Right lobe of liver (tissue), 4 donors: ENCODE results near the gene GOLGB1.

Source experiments
- POLR2A ChIP-seq: fragments of 450-650 bp; IDR thresholded peaks from one replicate; pipeline ENCODE4 v1.6.1; 2017; ENCODE audit warnings: antibody characterized with exemption, mild to moderate bottlenecking
- TF ChIP-seq, protein P1 (sequence below), 4 donors: fragments of 200-600 bp in 3 of 4; fragments of 450-650 bp in 1 of 4; IDR thresholded peaks; one replicate each; pipeline versions ENCODE4 v1.5.1 to v1.8.0; 2016 to 2022; ENCODE audit warnings: antibody characterized with exemption in 4 of 4, mild to moderate bottlenecking in 2 of 4
- donor health status: DM: no; HTN: no; CAD: no.
- donor health status: DM: no; HTN: no; CAD: no.
- donor health status: DM: no; HTN: yes; CAD: no.

DNA sequence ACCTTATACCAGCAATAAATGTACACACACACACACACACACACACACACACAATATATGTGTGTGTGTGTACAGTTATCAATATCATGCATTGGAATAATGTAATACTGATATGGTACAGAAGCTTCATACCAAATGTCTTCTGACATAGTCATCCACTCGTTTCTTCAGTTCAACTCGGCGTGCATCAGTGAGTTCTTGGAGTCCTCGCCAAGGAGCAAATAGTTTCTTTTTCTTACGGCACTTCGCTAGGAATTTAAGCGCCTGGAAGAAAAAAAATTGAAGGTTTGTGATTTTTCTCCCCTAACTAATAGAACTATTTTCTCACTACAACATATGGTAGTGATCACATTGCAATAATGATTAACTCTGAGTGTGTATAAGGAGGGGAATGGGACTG, 32.1 kb upstream of the GOLGB1 start:
- TF ChIP-seq POLR2A = no peak
- TF ChIP-seq, protein P1, sequence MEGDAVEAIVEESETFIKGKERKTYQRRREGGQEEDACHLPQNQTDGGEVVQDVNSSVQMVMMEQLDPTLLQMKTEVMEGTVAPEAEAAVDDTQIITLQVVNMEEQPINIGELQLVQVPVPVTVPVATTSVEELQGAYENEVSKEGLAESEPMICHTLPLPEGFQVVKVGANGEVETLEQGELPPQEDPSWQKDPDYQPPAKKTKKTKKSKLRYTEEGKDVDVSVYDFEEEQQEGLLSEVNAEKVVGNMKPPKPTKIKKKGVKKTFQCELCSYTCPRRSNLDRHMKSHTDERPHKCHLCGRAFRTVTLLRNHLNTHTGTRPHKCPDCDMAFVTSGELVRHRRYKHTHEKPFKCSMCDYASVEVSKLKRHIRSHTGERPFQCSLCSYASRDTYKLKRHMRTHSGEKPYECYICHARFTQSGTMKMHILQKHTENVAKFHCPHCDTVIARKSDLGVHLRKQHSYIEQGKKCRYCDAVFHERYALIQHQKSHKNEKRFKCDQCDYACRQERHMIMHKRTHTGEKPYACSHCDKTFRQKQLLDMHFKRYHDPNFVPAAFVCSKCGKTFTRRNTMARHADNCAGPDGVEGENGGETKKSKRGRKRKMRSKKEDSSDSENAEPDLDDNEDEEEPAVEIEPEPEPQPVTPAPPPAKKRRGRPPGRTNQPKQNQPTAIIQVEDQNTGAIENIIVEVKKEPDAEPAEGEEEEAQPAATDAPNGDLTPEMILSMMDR (IDR thresholded peaks at IDR 0.05) = no peak
